Mesendoderm (in vitro differentiated cells): ENCODE data around the gene PLA2G5.

Source experiments
- DNase-seq: peaks from one replicate; pipeline ENCODE4 v3.0.0; 2013
- H2AK5ac ChIP-seq: 2 replicates; pipeline ENCODE4 v1.6.1; 2013; ENCODE audit warnings: low read length, inconsistent platforms
- H2BK120ac ChIP-seq: 2 replicates; pipeline ENCODE4 v1.6.1; 2013; ENCODE audit warnings: low read depth, mild to moderate bottlenecking, low read length, moderate library complexity, mixed read lengths
- H2BK15ac ChIP-seq: replicated peaks from 2 replicates; pipeline ENCODE4 v1.6.1; 2013; ENCODE audit warnings: low read depth, mild to moderate bottlenecking, moderate library complexity
- H2BK5ac ChIP-seq: 2 replicates; pipeline ENCODE4 v1.6.1; 2013; ENCODE audit warnings: low read length, inconsistent platforms
- H3K18ac ChIP-seq: 2 replicates; pipeline ENCODE4 v1.6.1; 2013; ENCODE audit warnings: mild to moderate bottlenecking, low read length, mixed read lengths
- H3K23ac ChIP-seq: one replicate; pipeline ENCODE4 v1.6.1; 2013; ENCODE audit warnings: low read length
- H3K27ac ChIP-seq: 2 replicates; pipeline ENCODE4 v1.5.1; 2013; ENCODE audit warnings: low read depth, mild to moderate bottlenecking, inconsistent platforms, low read length, moderate library complexity
- H3K27me3 ChIP-seq: 2 replicates; pipeline ENCODE4 v1.6.1; 2013; ENCODE audit warnings: low read length, control low read depth, mild to moderate bottlenecking, inconsistent platforms; ENCODE audit not compliant: insufficient read depth, poor library complexity
- H3K36me3 ChIP-seq: 2 replicates; pipeline ENCODE4 v1.6.1; 2013; ENCODE audit warnings: low read length, inconsistent platforms; ENCODE audit not compliant: control insufficient read depth, insufficient read depth
- H3K4ac ChIP-seq: one replicate; pipeline ENCODE4 v1.6.1; 2013; ENCODE audit warnings: low read depth, mild to moderate bottlenecking, low read length, moderate library complexity
- H3K4me1 ChIP-seq: 2 replicates; pipeline ENCODE4 v1.6.1; 2013; ENCODE audit warnings: low read depth, low read length, inconsistent platforms; ENCODE audit not compliant: control insufficient read depth
- H3K4me2 ChIP-seq: 2 replicates; pipeline ENCODE4 v1.6.1; 2013; ENCODE audit warnings: low read length
- H3K4me3 ChIP-seq: 2 replicates; pipeline ENCODE4 v1.5.1; 2013; ENCODE audit warnings: mild to moderate bottlenecking, low read length
- H3K56ac ChIP-seq: one replicate; pipeline ENCODE4 v1.6.1; 2013; ENCODE audit warnings: low read length
- H3K79me1 ChIP-seq: 2 replicates; pipeline ENCODE4 v1.6.1; 2013; ENCODE audit warnings: low read length, inconsistent platforms
- H3K79me2 ChIP-seq: 2 replicates; pipeline ENCODE4 v1.6.1; 2013; ENCODE audit warnings: mild to moderate bottlenecking, low read length; ENCODE audit not compliant: control insufficient read depth, insufficient read depth
- H3K9ac ChIP-seq: 2 replicates; pipeline ENCODE4 v1.6.1; 2013; ENCODE audit warnings: low read length, inconsistent platforms
- H4K5ac ChIP-seq: one replicate; pipeline ENCODE4 v1.6.1; 2013; ENCODE audit warnings: low read length
- H4K8ac ChIP-seq: one replicate; pipeline ENCODE4 v1.6.1; 2013; ENCODE audit warnings: low read depth, mild to moderate bottlenecking, control low read depth, low read length, moderate library complexity
- WGBS: extraction: QIAGEN DNeasy Blood & Tissue Kit; methylation state at CpG from one replicate; pipeline ENCODE4 v1.1.7; 2013; ENCODE audit warnings: low lambda C conversion rate, missing lambda C conversion rate; ENCODE audit not compliant: insufficient coverage; ENCODE audit errors: extremely low coverage; 5-methylcytosine and 5-hydroxymethylcytosine counted together

The PLA2G5 gene

DNA sequence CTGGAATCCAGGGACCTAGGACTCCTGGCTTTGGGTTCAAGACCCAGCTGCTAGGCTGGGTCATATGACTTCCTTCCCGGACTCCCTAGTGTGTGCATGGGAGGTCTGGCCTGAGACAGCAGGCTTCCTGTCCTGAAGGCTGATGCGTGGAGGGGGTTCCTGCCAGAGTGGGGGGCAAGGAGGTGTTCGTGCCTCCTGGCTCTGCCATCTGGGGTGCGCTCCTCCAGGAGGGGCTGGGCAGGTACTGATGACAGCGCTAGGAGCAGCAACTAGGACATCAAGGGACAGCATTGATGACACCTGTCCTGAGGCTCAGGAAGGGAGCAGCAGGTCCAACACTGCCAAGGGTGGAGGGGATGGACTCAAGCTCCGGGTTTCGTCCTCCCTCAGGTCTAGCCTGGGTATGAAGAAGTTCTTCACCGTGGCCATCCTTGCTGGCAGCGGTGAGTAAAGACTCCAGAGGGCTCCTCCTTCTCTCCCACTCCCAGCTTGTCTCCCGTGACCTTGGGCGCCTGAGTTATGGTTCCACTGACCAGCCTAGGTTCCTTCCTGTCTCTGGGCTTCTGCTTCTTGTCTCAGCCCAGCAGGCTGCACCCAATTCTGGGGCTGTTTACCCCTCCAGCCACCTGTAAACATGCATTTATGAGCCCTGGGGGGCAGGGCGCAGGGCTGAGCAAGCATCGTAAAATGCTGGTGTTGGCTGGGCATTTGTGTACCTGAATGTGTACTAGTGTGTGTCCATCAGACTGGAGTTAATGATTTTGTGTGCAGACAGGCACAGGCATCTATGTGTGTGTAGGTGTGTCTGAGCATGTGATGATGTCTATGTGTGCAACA, 70.0 kb downstream of the PLA2G5 start:
- DNase-seq: no peak
- Histone ChIP-seq H2BK5ac (no peak overlapping the region), H3K27me3 (no peaks in the 10 kb centered on the region), H4K8ac (no peak overlapping the region), H4K5ac (no peak overlapping the region), H3K79me2 (no peaks in the 10 kb centered on the region), H3K79me1 (no peaks in the 10 kb centered on the region), H3K4ac (no peak overlapping the region), H3K27ac (no peak overlapping the region), H3K4me2 (no peak overlapping the region), H3K23ac (no peak overlapping the region), H2BK120ac (no peak overlapping the region), H2AK5ac (no peak overlapping the region), H3K18ac (no peak overlapping the region), H3K4me1 (no peaks in the 10 kb centered on the region), H3K9ac (no peak overlapping the region), H3K36me3 (no peaks in the 10 kb centered on the region), H3K56ac (no peak overlapping the region), H3K4me3 (no peak overlapping the region), H2BK15ac (no peak overlapping the region)
- no CpG with 5 or more reads among the region's 13 CpGs for WGBS

DNA sequence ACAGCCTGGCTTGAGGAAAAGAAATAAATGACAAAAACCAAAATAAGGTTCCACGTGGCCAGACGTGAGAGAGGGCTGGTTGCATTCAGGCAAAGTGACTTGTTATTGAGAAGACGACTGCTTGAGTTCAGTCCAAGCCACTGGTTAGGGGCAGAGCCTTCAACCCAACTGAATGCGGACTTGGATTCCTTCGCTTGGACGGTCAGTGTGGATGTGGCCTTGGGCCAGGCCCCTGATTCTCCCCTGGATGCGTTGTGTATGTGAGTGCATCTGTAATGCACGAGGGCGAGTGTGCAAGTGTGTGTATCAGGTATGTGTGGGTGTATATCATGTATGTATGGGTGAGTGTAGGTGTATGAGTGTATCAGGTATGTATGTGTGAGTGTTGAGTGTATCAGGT, 71.0 kb downstream of the PLA2G5 start:
- Histone ChIP-seq H3K79me1 (no peaks in the 10 kb centered on the region), H2AK5ac (no peak overlapping the region)
- no CpG with 5 or more reads among the region's 9 CpGs for WGBS

DNA sequence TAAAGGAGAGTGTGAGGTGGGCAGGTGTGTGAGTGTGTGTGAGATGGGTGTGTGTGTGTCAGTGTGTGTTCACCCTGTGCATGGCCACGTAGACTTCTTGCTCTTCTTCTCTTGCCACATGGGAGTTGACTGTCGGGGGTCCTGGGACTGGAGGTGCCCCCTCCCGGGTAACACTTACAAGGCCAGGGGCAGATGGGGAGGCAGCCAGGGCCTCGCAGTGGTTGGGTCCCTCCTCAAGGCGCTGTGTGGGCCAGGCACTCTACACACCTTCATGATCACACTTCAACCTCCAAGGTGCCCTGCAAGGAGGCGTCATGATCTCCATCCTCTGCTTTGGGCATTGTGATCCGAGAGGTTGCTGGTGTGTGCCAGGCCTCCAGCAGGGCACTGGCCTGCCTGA, 71.5 kb downstream of the PLA2G5 start:
- no peak overlapping the region for H4K5ac ChIP-seq
- H3K23ac ChIP-seq: no peak overlapping the region
- no peak overlapping the region for H3K27ac ChIP-seq
- H2AK5ac ChIP-seq: no peak overlapping the region
- no peak overlapping the region for H3K9ac ChIP-seq
- no peaks in the 10 kb centered on the region for H3K79me2 ChIP-seq
- H3K4me1 ChIP-seq: no peaks in the 10 kb centered on the region
- H2BK15ac ChIP-seq: no peak overlapping the region
- H3K27me3 ChIP-seq: no peaks in the 10 kb centered on the region
- H3K4me2 ChIP-seq: no peak overlapping the region
- no peak overlapping the region for H2BK120ac ChIP-seq
- no peak overlapping the region for H4K8ac ChIP-seq
- H3K18ac ChIP-seq: no peak overlapping the region
- DNase-seq: no peak
- no CpG with 5 or more reads among the region's 7 CpGs for WGBS
- H3K79me1 ChIP-seq: no peaks in the 10 kb centered on the region
- no peak overlapping the region for H3K56ac ChIP-seq
- no peak overlapping the region for H2BK5ac ChIP-seq
- no peaks in the 10 kb centered on the region for H3K36me3 ChIP-seq
- H3K4me3 ChIP-seq: no peak overlapping the region
- no peak overlapping the region for H3K4ac ChIP-seq

More for the DNA sequence above, 71.0 kb downstream of the PLA2G5 start:
- Histone ChIP-seq H4K8ac (no peak overlapping the region), H3K56ac (no peak overlapping the region), H2BK120ac (no peak overlapping the region), H4K5ac (no peak overlapping the region), H3K23ac (no peak overlapping the region), H3K4me1 (no peaks in the 10 kb centered on the region), H3K4me3 (no peak overlapping the region), H2BK5ac (no peak overlapping the region), H3K18ac (no peak overlapping the region), H2BK15ac (no peak overlapping the region), H3K4ac (no peak overlapping the region), H3K79me2 (no peaks in the 10 kb centered on the region), H3K4me2 (no peak overlapping the region), H3K27ac (no peak overlapping the region), H3K9ac (no peak overlapping the region), H3K36me3 (no peaks in the 10 kb centered on the region), H3K27me3 (no peaks in the 10 kb centered on the region)
- DNase-seq: no peak
